SK-N-SH (cell line): Measurements from ENCODE around the gene VCP. TPM values are rescaled to one million over a fixed set of nuclear protein-coding genes. Genes with fewer than 3 reads are reported as not detected.

ENCODE experiments used
- CTCF ChIA-PET: fragments of 300-600, 350-600 bp; formaldehyde crosslinking; extraction: SDS; loops from one replicate; lab custom pipeline; 2021; lab: Yijun Ruan, JAX
- POLR2A ChIA-PET: fragments of 350-600 bp; sonication (Branson Sonifier 250); formaldehyde crosslinking; extraction: SDS; loops from one replicate; lab custom pipeline; 2020; ENCODE audit warnings: antibody characterized with exemption, inconsistent platforms; lab: Yijun Ruan, JAX
- DNase-seq: peaks from one replicate; pipeline ENCODE4 v3.0.0; 2012
- H2AFZ ChIP-seq: fragments of 200-600 bp; sonication (generic); 2 replicates; pipeline ENCODE4 v1.8.1; 2016; ENCODE audit warnings: antibody characterized with exemption, mild to moderate bottlenecking, low read depth
- H3F3A ChIP-seq: fragments of 200-600 bp; sonication (generic); replicated peaks from 2 replicates; pipeline ENCODE3; 2016; ENCODE audit warnings: antibody characterized with exemption, mild to moderate bottlenecking; ENCODE audit not compliant: insufficient read depth
- H3K27ac ChIP-seq, 2 experiments: fragments of 200-500 bp in 1 of 2; fragments of 200-600 bp in 1 of 2; sonication (Bioruptor generic) in 1 of 2; sonication (generic), shearing (Covaris generic) in 1 of 2; 2 replicates each; pipeline versions ENCODE4 v1.5.1 to v1.6.1; 2014 to 2016; ENCODE audit warnings: low read depth in 2 of 2, inconsistent platforms in 1 of 2, low read length in 1 of 2, mild to moderate bottlenecking in 1 of 2, mixed read lengths in 1 of 2
- H3K27me3 ChIP-seq: fragments of 200-600 bp; sonication (generic), shearing (Covaris generic); 2 replicates; pipeline ENCODE4 v1.6.1; 2016; ENCODE audit warnings: mixed run types; ENCODE audit not compliant: insufficient read depth
- H3K36me3 ChIP-seq, 2 experiments: fragments of 200-500 bp in 1 of 2; fragments of 200-600 bp in 1 of 2; sonication (Bioruptor generic) in 1 of 2; sonication (generic) in 1 of 2; replicated peaks in 1 of 2; 2 replicates each; pipeline versions ENCODE3 to v1.5.1; 2014 to 2016; ENCODE audit warnings: low read length in 1 of 2, mild to moderate bottlenecking in 1 of 2; ENCODE audit not compliant: insufficient read depth in 2 of 2, control insufficient read depth in 1 of 2
- H3K4me1 ChIP-seq, 2 experiments: fragments of 200-500 bp in 1 of 2; fragments of 200-600 bp in 1 of 2; sonication (Bioruptor generic) in 1 of 2; sonication (generic), shearing (Covaris generic) in 1 of 2; 2 replicates each; pipeline versions ENCODE4 v1.5.1 to v1.6.1; 2014 to 2016; ENCODE audit warnings: low read depth in 1 of 2, low read length in 1 of 2, mixed run types in 1 of 2; ENCODE audit not compliant: insufficient read depth in 2 of 2, control insufficient read depth in 1 of 2
- H3K4me2 ChIP-seq: fragments of 200-600 bp; sonication (generic), shearing (Covaris generic); 2 replicates; pipeline ENCODE4 v1.6.1; 2017; ENCODE audit warnings: mixed run types
- H3K4me3 ChIP-seq, 2 experiments: fragments of 200-500 bp in 1 of 2; fragments of 200-600 bp in 1 of 2; sonication (Bioruptor generic) in 1 of 2; sonication (generic), shearing (Covaris generic) in 1 of 2; 2 replicates each; pipeline versions ENCODE4 v1.5.1 to v1.8.1; 2014 to 2016; ENCODE audit warnings: low read depth in 2 of 2, inconsistent platforms in 1 of 2, low read length in 1 of 2, mild to moderate bottlenecking in 1 of 2, mixed read lengths in 1 of 2, moderate library complexity in 1 of 2
- H3K79me2 ChIP-seq: fragments of 200-600 bp; sonication (generic); 2 replicates; pipeline ENCODE4 v1.8.1; 2017; ENCODE audit warnings: mild to moderate bottlenecking; ENCODE audit not compliant: insufficient read depth
- H3K9ac ChIP-seq: fragments of 200-600 bp; sonication (generic); 2 replicates; pipeline ENCODE4 v1.6.1; 2017; ENCODE audit warnings: mixed run types
- H3K9me2 ChIP-seq: fragments of 200-600 bp; sonication (generic); 2 replicates; pipeline ENCODE4 v1.6.1; 2017; ENCODE audit warnings: mixed run types
- H3K9me3 ChIP-seq: fragments of 200-600 bp; sonication (generic); 2 replicates; pipeline ENCODE4 v1.6.1; 2017; ENCODE audit warnings: mixed run types, mild to moderate bottlenecking, moderate library complexity
- H4K20me1 ChIP-seq: fragments of 200-600 bp; sonication (generic); 2 replicates; pipeline ENCODE4 v1.6.1; 2017; ENCODE audit warnings: mild to moderate bottlenecking, mixed run types; ENCODE audit not compliant: insufficient read depth
- SMC3 ChIP-seq: IDR thresholded peaks from 2 replicates; pipeline ENCODE4 v1.6.1; 2012; ENCODE audit warnings: low read depth, low read length, improper control_type of control experiment
- TCF12 ChIP-seq: IDR thresholded peaks from 2 replicates; pipeline ENCODE4 v1.4.0; 2012
- WGBS: methylation state at CpG from one replicate; pipeline ENCODE4 v1.1.6; 2017; ENCODE audit warnings: low lambda C conversion rate; 5-methylcytosine and 5-hydroxymethylcytosine counted together
- polyA plus RNA-seq, 3 experiments: library from polyadenylated mRNA; depleted of rRNA; stranded (reverse); fragments of >200 nt; gene quantifications; 2 replicates each; pipeline ENCODE4 v1.2.3, GENCODE V29; 2012
- TF ChIP-seq, protein P1 (sequence below): IDR thresholded peaks from 2 replicates; pipeline ENCODE4; 2012
- TF ChIP-seq, protein P2 (sequence below): fragments of 150-350 bp; IDR thresholded peaks from 2 replicates; pipeline ENCODE4 v1.6.1; 2017; ENCODE audit warnings: antibody characterized with exemption, low read length, low read depth, borderline replicate concordance
- TF ChIP-seq, protein P3 (sequence below): IDR thresholded peaks from 2 replicates; pipeline ENCODE4 v1.6.1; 2012; ENCODE audit warnings: mild to moderate bottlenecking, low read depth, low read length, moderate library complexity

VCP gene
- polyA plus RNA-seq, 1 of the 3 experiments (the other 2 are of a cell fraction), result 238 TPM

DNA sequence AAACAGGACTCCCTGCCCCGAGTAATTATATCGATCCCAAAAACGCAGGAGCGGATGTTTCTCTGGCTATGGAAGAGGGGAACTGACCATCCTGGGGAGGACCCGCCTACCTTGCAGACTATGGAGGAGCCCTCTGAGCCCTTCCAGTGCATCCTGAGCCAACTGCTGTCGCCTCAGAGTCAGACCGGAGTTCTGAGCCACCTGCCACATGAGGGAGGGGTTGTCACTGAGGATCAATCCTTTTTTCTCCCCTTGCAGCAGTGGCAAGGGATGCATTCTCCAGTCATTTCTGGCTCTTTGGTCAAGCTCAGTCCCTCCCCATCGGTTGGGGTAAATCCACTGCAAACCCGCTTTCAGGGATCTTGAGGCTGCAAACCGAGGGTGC lies 6.6 kb upstream of the VCP start:
- POLR2A ChIA-PET, result interaction anchor here (0.8 to 2.9 kb wide), 8 partner anchors 7 to 568 kb away, joined by 3 to 29 read pairs (median 5); partner anchors contain the start of genes DNAJB5, STOML2 and VCP

DNA sequence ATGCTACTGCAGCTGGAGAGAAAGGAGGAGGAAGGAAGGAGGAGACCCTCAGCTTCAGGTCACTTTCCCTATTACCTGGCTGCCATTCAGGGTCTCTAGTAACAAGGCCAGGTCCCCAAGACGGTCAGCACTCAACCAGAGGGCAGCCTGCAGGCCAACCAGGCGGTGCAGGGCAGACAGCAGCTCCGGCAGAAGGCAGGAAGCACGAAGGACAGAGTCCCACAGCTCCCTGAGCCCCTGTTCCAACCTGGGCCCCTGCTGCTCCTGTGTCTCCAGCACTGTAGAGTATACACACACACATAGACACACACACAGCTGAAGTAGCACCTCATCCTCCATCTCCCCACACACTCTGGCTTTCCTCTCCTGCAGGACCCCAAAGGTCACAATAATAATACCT lies 5.6 kb upstream of the VCP start:
- H3F3A ChIP-seq, result peaks cover 12% of the 10 kb centered on the region
- TF ChIP-seq, protein P1, sequence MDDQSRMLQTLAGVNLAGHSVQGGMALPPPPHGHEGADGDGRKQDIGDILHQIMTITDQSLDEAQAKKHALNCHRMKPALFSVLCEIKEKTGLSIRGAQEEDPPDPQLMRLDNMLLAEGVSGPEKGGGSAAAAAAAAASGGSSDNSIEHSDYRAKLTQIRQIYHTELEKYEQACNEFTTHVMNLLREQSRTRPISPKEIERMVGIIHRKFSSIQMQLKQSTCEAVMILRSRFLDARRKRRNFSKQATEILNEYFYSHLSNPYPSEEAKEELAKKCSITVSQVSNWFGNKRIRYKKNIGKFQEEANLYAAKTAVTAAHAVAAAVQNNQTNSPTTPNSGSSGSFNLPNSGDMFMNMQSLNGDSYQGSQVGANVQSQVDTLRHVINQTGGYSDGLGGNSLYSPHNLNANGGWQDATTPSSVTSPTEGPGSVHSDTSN, result no peak
- TF ChIP-seq, all 33 proteins: peak for 0
- CTCF ChIA-PET, result interaction anchor here (1.2 to 2.6 kb wide), 6 partner anchors 12 to 178 kb away, joined by 3 to 12 read pairs (median 8); partner anchors contain the start of genes PIGO and STOML2
- H3K9me2 ChIP-seq, result no peaks in the 10 kb centered on the region
- H3K79me2 ChIP-seq, result peaks cover 29% of the 10 kb centered on the region
- H3K36me3 ChIP-seq, result peaks cover 6 to 37% of the 10 kb centered on the region in 2 experiments
- no peaks in the 10 kb centered on the region for H3K9me3 ChIP-seq
- no peaks in the 10 kb centered on the region for H3K27me3 ChIP-seq
- peak overlapping the region; percentile 91 for H3K4me2 ChIP-seq
- no CpG with 5 or more reads among the region's 4 CpGs for WGBS
- H3K9ac ChIP-seq, result peak overlapping the region; percentile 75
- H4K20me1 ChIP-seq, result no peaks in the 10 kb centered on the region
- H3K27ac ChIP-seq, result no peak overlapping the region
- POLR2A ChIA-PET, result interaction anchor here (0.6 to 2.9 kb wide), 3 partner anchors 16 to 26 kb away, joined by 4 to 29 read pairs (median 18); partner anchors contain the start of gene STOML2
- peak overlapping the region in 1 of 2 experiments; percentile 74; a peak in 3 of 4 replicates for H3K4me3 ChIP-seq
- H2AFZ ChIP-seq, result no peak overlapping the region
- DNase-seq, result no peak
- H3K4me1 ChIP-seq, result peaks cover 12 to 16% of the 10 kb centered on the region in 2 experiments

More for the DNA sequence above, 6.6 kb upstream of the VCP start:
- H3K4me3 ChIP-seq, result peak overlapping the region; percentile 68 to 74
- peaks cover 11 to 13% of the 10 kb centered on the region in 2 experiments; a peak in 1 of 4 replicates for H3K4me1 ChIP-seq
- peak overlapping the region; percentile 64 to 88 for H3K27ac ChIP-seq
- TF ChIP-seq SMC3 (no peak), TCF12 (no peak)
- TF ChIP-seq, protein P2, sequence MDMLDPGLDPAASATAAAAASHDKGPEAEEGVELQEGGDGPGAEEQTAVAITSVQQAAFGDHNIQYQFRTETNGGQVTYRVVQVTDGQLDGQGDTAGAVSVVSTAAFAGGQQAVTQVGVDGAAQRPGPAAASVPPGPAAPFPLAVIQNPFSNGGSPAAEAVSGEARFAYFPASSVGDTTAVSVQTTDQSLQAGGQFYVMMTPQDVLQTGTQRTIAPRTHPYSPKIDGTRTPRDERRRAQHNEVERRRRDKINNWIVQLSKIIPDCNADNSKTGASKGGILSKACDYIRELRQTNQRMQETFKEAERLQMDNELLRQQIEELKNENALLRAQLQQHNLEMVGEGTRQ, result no peak
- TF ChIP-seq, protein P3, sequence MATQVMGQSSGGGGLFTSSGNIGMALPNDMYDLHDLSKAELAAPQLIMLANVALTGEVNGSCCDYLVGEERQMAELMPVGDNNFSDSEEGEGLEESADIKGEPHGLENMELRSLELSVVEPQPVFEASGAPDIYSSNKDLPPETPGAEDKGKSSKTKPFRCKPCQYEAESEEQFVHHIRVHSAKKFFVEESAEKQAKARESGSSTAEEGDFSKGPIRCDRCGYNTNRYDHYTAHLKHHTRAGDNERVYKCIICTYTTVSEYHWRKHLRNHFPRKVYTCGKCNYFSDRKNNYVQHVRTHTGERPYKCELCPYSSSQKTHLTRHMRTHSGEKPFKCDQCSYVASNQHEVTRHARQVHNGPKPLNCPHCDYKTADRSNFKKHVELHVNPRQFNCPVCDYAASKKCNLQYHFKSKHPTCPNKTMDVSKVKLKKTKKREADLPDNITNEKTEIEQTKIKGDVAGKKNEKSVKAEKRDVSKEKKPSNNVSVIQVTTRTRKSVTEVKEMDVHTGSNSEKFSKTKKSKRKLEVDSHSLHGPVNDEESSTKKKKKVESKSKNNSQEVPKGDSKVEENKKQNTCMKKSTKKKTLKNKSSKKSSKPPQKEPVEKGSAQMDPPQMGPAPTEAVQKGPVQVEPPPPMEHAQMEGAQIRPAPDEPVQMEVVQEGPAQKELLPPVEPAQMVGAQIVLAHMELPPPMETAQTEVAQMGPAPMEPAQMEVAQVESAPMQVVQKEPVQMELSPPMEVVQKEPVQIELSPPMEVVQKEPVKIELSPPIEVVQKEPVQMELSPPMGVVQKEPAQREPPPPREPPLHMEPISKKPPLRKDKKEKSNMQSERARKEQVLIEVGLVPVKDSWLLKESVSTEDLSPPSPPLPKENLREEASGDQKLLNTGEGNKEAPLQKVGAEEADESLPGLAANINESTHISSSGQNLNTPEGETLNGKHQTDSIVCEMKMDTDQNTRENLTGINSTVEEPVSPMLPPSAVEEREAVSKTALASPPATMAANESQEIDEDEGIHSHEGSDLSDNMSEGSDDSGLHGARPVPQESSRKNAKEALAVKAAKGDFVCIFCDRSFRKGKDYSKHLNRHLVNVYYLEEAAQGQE, result no peak
- TF ChIP-seq, protein P1, result no peak
- no peaks in the 10 kb centered on the region for H4K20me1 ChIP-seq
- H3K27me3 ChIP-seq, result no peaks in the 10 kb centered on the region
- H3K9me3 ChIP-seq, result no peaks in the 10 kb centered on the region
- peak overlapping the region; percentile 97; the same call in 1 of the 2 replicates for H2AFZ ChIP-seq
- peak overlapping the region; percentile 75 for H3K9ac ChIP-seq
- H3K79me2 ChIP-seq, result peaks cover 29% of the 10 kb centered on the region
- 4% methylated on average over 6 of the region's 10 CpGs for WGBS
- peak overlapping the region; percentile 91 for H3K4me2 ChIP-seq
- H3K9me2 ChIP-seq, result no peaks in the 10 kb centered on the region
- peaks cover 5% of the 10 kb centered on the region for H3F3A ChIP-seq
- CTCF ChIA-PET, result interaction anchor here (0.6 to 5.1 kb wide), 7 partner anchors 15 to 322 kb away, joined by 3 to 55 read pairs (median 6); partner anchors contain the start of genes PIGO and STOML2
- DNase-seq, result peak; percentile 27
- H3K36me3 ChIP-seq, result peaks cover 3 to 28% of the 10 kb centered on the region in 2 experiments
